GM08714 (cell line): ENCODE measurements around the gene ZNF442.
"Not testable (repeated sequence)": the region's sequence is repeated elsewhere in the genome, so short reads cannot be mapped to it uniquely, and the experiment has no call there.

ENCODE experiments used
- H3K4me3 ChIP-seq: fragments of 200-500 bp; sonication (Bioruptor generic); 2 replicates; pipeline ENCODE4 v1.5.1; 2014; ENCODE audit warnings: mild to moderate bottlenecking, low read length, inconsistent platforms
- ZNF274 ChIP-seq: IDR thresholded peaks from 2 replicates; pipeline ENCODE4 v1.6.1; 2012; ENCODE audit warnings: mild to moderate bottlenecking, low read depth, low read length

The ZNF442 gene

GRCh38 chr19:12350185-12350889 is 15.1 kb downstream of the ZNF442 start:
- no peak overlapping the region for H3K4me3 ChIP-seq
- peak; percentile 93 for TF ChIP-seq ZNF274

GRCh38 chr19:12346896-12347295 is 18.6 kb downstream of the ZNF442 start:
- H3K4me3 ChIP-seq, result no peak overlapping the region
- no peak for TF ChIP-seq ZNF274

GRCh38 chr19:12345197-12345596 is 20.3 kb downstream of the ZNF442 start:
- no peak for TF ChIP-seq ZNF274
- no peak overlapping the region for H3K4me3 ChIP-seq

GRCh38 chr19:12333162-12334159 is 32.0 kb downstream of the ZNF442 start, which contains the start of gene ZNF563:
Gene ZNF563 (minus strand): TSS chr19:12333633. CDS start chr19:12333482, 151 bp downstream.
- peak within 1 kb of the TSS; percentile 88 for H3K4me3 ChIP-seq
- TF ChIP-seq ZNF274, result no peak

- no peak for TF ChIP-seq ZNF274
- H3K4me3 ChIP-seq, result peak overlapping the region; percentile 50; the same call in 1 of the 2 replicates
These were observed 34.1 kb downstream of the ZNF442 start for GRCh38 chr19:12331211-12331941.

GRCh38 chr19:12330340-12330739 is 35.1 kb downstream of the ZNF442 start:
- H3K4me3 ChIP-seq, result no peak overlapping the region
- TF ChIP-seq ZNF274, result no peak

GRCh38 chr19:12325690-12326089 is 39.8 kb downstream of the ZNF442 start:
- TF ChIP-seq ZNF274, result no peak
- no peak overlapping the region for H3K4me3 ChIP-seq

GRCh38 chr19:12318782-12319413 is 46.6 kb downstream of the ZNF442 start:
- H3K4me3 ChIP-seq, result no peak overlapping the region
- TF ChIP-seq ZNF274, result peak; percentile 50; the same call in 1 of the 2 replicates

GRCh38 chr19:12314553-12314952 is 50.9 kb downstream of the ZNF442 start:
- H3K4me3 ChIP-seq, result no peak overlapping the region
- no peak for TF ChIP-seq ZNF274

- not testable (repeated sequence) for H3K4me3 ChIP-seq
These were observed 56.6 kb downstream of the ZNF442 start for GRCh38 chr19:12308891-12309290.
